Measurements from ENCODE around the gene PCGF3. TPM values are rescaled to one million over a fixed set of nuclear protein-coding genes. Genes with fewer than 3 reads are reported as not detected.

The PCGF3 gene
- total RNA-seq, 1 donor, result 43.1 TPM

DNA sequence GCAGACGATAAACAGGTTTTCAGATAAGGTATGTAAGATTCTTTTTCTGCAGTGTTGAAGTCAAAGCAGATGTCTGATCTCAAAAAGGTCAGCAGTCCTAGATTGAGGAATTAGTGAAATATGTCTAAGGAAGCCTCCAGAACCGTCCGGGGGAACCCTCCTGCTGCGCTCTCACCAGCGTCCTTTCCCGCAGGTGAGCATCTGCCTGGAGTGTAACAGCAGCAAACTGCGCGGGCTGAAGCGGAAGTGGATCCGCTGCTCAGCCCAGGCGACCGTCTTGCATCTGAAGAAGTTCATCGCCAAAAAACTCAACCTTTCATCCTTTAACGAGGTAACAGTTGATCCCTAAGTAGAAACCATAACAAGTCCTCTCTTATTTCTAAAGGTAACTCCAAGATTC is 55.5 kb downstream of the PCGF3 start:
- Histone ChIP-seq H3K79me2 (ENCODE audit: insufficient read depth, low read length) (peaks cover 8% of the 10 kb centered on the region), H3K27ac (ENCODE audit: low read depth, low read length) (no peak overlapping the region), H3K4me1 (ENCODE audit: insufficient read depth, low read length) (peaks cover 8% of the 10 kb centered on the region), H3K4me2 (ENCODE audit: insufficient read depth, low read length) (no peak overlapping the region), H3K27me3 (ENCODE audit: insufficient read depth, low read length) (no peaks in the 10 kb centered on the region), H4K20me1 (ENCODE audit: insufficient read depth, low read length) (peaks cover 48% of the 10 kb centered on the region), H2AFZ (ENCODE audit: low read length) (no peak overlapping the region), H3K36me3 (ENCODE audit: insufficient read depth, low read length) (peaks cover 41% of the 10 kb centered on the region), H3K4me3 (ENCODE audit: insufficient read depth, low read length) (no peak overlapping the region), H3K9me3 (ENCODE audit: low read depth, low read length) (no peaks in the 10 kb centered on the region)
- TF ChIP-seq, protein P1, sequence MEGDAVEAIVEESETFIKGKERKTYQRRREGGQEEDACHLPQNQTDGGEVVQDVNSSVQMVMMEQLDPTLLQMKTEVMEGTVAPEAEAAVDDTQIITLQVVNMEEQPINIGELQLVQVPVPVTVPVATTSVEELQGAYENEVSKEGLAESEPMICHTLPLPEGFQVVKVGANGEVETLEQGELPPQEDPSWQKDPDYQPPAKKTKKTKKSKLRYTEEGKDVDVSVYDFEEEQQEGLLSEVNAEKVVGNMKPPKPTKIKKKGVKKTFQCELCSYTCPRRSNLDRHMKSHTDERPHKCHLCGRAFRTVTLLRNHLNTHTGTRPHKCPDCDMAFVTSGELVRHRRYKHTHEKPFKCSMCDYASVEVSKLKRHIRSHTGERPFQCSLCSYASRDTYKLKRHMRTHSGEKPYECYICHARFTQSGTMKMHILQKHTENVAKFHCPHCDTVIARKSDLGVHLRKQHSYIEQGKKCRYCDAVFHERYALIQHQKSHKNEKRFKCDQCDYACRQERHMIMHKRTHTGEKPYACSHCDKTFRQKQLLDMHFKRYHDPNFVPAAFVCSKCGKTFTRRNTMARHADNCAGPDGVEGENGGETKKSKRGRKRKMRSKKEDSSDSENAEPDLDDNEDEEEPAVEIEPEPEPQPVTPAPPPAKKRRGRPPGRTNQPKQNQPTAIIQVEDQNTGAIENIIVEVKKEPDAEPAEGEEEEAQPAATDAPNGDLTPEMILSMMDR (IDR thresholded peaks at IDR 0.05; ENCODE audit: extremely low read depth, low read depth, low read length), result no peak
- peak; percentile 55 for DNase-seq (ENCODE audit: insufficient read length, low spot score, missing footprints)

DNA sequence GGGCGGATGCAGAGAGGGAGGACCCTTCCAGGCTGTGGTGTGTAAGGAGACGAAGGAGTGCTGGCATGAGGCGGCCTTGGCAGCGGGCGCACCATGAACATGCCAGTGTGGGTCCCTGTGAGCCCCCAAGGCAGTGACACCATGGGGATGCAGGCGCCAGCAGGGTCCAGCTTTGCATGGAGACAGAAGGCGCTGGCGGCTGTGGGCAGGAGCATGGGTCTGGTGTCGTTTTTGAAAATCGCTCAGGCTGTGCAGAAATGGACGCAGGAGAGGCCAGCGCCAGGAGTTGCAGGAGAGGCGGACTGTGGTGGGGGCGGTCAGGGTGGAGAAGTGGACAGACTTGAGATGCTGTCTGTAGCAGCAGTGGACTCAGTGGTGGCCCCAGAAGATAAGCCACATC is 56.1 kb downstream of the PCGF3 start:
- peaks cover 11% of the 10 kb centered on the region for H3K79me2 ChIP-seq (ENCODE audit: insufficient read depth, low read length)
- no peak overlapping the region for H3K4me3 ChIP-seq (ENCODE audit: insufficient read depth, low read length)
- H3K9me3 ChIP-seq (ENCODE audit: low read depth, low read length), result no peaks in the 10 kb centered on the region
- no peaks in the 10 kb centered on the region for H3K27me3 ChIP-seq (ENCODE audit: insufficient read depth, low read length)
- peaks cover 53% of the 10 kb centered on the region for H4K20me1 ChIP-seq (ENCODE audit: insufficient read depth, low read length)
- H2AFZ ChIP-seq (ENCODE audit: low read length), result no peak overlapping the region
- no peak overlapping the region for H3K27ac ChIP-seq (ENCODE audit: low read depth, low read length)
- peaks cover 12% of the 10 kb centered on the region for H3K4me1 ChIP-seq (ENCODE audit: insufficient read depth, low read length)
- TF ChIP-seq, protein P1 (IDR thresholded peaks at IDR 0.05; ENCODE audit: extremely low read depth, low read depth, low read length), result no peak
- peaks cover 48% of the 10 kb centered on the region for H3K36me3 ChIP-seq (ENCODE audit: insufficient read depth, low read length)
- peak; percentile 9 for DNase-seq (ENCODE audit: insufficient read length, low spot score, missing footprints)
- no peak overlapping the region for H3K4me2 ChIP-seq (ENCODE audit: insufficient read depth, low read length)

DNA sequence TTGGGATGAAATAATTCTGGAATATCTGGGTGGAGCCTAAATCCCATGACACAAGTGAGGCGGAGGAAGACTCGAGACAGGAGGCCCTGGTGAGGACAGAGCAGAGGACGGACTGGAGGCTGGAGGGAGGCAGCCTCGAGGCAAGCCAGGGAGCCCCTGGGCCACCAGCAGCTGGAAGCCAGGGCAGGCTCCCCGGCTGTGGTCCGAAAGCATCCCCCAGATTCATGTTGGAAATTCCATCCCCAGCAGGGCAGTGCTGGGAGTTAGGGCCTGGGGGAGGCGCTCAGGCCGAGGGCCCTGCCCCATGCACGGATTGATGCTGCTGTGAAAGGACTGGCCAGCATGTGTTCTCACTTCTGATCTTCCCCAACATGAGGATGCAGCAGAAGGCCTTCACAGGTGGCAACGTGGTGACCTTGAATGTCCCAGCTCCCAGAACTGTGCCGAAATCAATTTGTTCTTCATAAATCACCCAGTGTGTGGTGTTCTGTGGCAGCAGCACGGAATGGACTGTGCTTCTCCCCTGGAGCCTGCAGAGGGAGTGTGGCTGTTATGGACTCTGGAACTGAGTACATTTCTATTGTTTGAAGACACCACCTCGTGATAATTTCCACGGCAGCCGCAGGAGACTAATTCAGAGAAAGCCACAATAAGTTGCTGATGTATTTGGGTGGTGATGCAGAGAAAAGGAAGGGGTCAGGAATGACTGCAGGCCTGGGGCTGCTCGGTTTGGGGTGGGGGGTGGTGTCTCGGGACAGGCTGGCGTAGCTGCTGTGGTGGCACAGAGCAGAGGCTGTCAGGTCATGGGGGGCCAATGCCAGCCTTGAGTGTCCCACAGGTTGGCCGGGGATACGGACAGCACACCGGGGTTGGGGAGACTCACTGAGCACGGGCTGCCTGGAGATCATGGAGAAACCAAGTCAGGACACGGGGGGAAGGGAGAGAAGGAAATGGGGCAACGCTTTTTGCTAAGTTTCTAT is 56.9 kb downstream of the PCGF3 start:
- Histone ChIP-seq H3K36me3 (ENCODE audit: insufficient read depth, low read length) (peaks cover 50% of the 10 kb centered on the region), H4K20me1 (ENCODE audit: insufficient read depth, low read length) (peaks cover 57% of the 10 kb centered on the region)

More for the DNA sequence above, 56.9 kb downstream of the PCGF3 start:
- H3K79me2 ChIP-seq (ENCODE audit: insufficient read depth, low read length), result peaks cover 16% of the 10 kb centered on the region
- H3K27me3 ChIP-seq (ENCODE audit: insufficient read depth, low read length), result no peaks in the 10 kb centered on the region
- peaks cover 13% of the 10 kb centered on the region for H3K4me1 ChIP-seq (ENCODE audit: insufficient read depth, low read length)
- peak; percentile 83 for DNase-seq (ENCODE audit: insufficient read length, low spot score, missing footprints)
- no peaks in the 10 kb centered on the region for H3K9me3 ChIP-seq (ENCODE audit: low read depth, low read length)
- H3K27ac ChIP-seq (ENCODE audit: low read depth, low read length), result no peak overlapping the region
- TF ChIP-seq, protein P1 (IDR thresholded peaks at IDR 0.05; ENCODE audit: extremely low read depth, low read depth, low read length), result peak; percentile 37
- no peak overlapping the region for H2AFZ ChIP-seq (ENCODE audit: low read length)
- H3K4me3 ChIP-seq (ENCODE audit: insufficient read depth, low read length), result no peak overlapping the region
- H3K4me2 ChIP-seq (ENCODE audit: insufficient read depth, low read length), result no peak overlapping the region

All from osteoblast (primary cell).